RKO (cell line): ENCODE results near the gene POU2F1.
"Not testable (repeated sequence)": the region's sequence is repeated elsewhere in the genome, so short reads cannot be mapped to it uniquely, and the experiment has no call there.

Experiments used
- DNase-seq: peaks from one replicate; pipeline ENCODE4 v3.0.0-alpha.2; 2016; ENCODE audit warnings: low spot score

POU2F1 gene

DNA sequence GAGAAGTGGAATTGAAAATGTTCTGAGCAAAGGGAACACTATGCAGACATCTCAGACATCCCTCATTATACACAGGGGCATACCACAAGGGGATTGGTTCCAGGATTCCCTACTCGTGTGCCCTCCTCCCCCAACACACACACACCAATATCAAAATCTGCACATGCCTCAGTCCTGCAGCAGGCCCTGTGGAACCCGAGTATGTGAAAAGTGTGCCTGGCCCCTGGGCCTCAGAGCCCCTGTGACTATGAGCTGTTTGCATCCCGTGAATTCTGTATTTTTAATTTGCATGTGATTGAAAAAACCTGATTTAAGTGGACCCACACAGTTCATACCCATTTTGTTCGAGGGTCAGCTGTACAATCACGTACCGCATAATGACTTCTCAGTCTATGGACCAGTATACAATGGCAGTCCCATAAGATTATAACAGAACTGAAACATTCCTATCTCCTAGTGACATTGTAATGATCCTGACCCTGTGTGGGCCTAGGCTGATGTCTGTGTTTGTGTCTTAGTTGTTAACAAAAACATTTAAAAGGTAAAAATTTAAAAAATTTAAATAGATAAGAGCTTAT lies 11.3 kb downstream of the POU2F1 start:
- DNase-seq = no peak

DNA sequence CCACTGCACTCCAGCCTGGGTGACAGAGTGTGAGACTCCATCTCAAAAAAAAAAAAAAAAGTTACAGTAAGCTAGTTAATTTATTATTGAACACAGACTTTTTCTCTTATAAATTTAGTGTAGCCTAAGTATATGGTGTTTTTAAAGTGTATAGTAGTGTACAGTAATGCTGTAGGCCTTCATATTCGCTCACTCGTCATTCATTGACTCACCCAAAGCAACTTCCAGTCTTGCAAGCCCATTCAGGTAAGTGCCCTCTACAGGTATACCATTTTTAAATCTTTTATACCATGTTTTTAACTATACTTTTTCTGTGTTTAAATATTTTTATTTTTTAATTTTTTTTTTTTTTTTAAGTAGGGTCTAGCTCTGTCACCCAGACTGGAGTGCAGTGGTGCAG lies 12.1 kb downstream of the POU2F1 start:
- DNase-seq = no peak

DNA sequence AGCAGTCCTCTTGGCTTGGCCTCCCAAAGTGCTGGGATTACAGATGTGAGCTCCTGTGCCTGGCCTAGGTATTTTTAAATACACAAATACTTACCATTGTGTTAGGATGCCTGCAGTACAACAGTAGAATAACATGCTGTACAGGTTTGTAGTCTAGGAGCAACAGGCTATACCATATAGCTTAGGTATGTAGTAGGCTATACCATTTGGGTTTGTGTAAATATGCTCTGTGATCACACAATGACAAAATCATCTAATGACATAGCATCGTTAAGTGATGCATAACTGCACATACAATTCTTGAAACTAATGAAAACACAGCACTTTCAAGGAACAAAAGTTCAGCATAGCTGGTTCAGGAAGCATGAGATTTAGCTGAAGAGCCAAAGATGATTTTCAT lies 12.7 kb downstream of the POU2F1 start:
- no peak for DNase-seq

DNA sequence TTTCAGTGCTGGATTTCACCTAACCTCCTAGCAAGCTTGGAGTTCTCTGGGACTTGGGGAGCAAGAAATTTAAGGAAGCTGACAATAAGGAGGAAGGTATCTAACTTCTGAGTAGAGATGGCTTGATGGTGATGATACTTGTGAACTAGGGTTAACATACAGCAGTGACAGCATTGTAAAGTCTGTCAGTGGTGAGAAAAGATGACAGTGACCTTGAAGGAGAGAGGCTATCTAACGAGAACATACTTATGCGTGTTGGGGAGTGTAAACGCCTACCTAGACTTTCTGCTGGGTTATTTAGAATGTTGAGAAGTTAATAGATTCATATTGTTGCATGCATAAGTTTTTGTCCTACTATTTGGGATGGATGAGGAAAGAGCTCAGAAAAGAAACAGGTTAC lies 16.3 kb downstream of the POU2F1 start:
- DNase-seq = no peak

DNA sequence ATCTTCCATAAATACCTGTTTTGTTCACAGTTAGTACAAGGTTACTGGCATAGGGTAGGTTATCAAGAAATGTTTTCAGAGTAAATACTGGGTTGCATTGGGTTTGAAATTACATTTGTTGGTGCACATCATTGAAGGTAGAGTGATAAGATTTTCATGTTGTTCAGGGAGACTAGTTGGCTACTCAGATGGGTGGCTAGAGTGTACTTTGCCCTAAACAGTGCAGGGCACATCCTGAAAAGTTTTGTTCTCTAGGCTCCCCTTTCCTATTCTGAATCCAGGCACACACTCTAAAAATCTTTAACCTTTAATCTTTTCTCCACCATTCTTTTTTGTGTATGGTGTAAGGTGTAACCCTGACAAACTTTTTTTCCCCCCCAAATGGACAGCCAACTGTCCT lies 18.0 kb downstream of the POU2F1 start:
- no peak for DNase-seq

DNA sequence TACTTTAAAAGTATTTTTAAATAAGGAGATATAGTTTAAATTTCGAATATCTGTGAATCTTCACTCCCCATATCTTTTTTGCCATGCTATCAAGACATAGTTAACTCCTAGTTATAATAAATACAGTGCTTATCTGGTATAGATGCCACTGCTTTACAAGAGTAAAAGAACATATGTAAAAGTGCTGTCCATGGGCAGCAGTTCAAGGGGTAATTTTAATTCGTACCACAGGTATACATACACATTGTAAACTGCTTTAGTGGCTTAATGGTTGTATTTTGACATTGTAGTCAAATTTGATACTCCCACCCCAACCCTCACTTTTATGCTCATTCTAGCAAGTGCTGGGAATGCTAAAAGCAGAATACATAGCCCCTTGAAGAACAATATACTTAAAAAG lies 18.6 kb downstream of the POU2F1 start:
- no peak for DNase-seq

DNA sequence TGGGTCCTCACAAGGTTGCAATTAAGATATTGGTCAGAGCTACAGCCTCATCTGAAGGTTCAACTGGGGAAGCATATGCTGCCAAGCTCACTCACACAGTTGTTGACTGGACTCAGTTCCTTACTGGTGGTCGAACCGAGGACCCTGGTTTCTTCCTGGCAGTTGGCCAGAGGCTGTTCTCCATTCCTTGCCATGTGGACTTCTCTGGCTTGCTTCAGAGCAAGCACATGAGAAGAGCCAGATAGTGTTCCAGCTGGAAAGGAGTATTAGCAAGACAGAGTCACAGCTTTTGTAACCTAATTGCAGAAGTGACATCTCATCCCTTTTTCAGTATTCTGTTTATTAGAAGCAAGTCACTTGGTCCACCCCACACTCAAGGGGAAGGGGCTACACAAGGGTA lies 23.6 kb downstream of the POU2F1 start:
- DNase-seq = no peak

DNA sequence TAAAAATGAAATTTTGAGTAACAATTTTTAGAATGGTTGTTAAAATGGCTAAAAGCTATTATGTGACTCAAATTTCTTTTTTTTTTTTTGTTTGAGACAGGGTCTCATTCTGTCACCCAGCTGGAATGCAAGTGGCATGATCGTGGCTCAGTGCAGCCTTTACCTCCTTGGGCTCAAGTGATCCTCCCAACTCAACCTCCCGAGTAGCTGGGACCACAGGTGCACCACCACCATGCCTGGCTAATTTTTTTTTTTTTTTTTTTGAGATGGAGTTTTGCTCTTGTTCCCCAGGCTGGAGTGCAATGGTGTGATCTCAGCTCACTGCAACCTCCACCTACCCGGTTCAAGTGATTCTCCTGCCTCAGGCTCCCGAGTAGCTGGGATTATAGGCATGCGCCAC lies 24.5 kb downstream of the POU2F1 start:
- not testable (repeated sequence) for DNase-seq

DNA sequence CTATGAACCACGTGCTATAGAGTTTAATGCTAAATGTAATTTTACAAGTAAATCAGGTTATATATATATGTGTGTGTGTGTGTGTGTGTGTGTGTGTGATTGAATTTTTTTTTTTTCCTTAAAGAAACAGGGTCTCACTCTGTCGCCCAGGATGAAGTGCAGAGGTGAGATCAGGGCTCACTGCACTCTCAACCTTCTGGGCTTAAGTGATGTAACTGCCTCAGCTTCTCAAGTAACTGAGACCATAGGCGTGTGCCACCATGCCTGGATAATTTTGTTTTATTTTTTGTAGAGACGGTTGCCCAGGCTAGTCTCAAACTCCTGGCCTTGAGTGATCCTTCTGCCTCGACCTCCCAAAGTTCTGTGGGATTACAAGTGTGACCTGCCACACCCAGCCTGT lies 26.3 kb downstream of the POU2F1 start:
- no peak for DNase-seq

DNA sequence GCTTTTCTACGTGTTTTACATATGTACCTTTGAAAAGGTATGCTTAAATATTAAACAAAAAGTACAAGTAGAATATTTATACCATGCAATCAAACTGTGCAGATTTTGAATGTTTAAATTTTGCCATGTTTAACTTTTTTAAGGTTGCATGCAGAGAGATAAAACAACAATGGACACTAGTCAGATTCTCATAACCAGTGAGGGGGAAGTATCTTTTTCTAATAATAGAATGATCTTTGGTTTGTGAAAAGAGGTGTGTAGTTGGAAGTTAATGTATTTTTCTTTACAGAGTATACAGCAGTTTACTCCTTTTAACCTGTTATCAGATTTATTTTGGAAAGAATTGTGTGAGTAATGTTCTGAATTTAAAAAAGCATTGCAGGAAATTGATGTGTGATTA lies 27.1 kb downstream of the POU2F1 start:
- DNase-seq = no peak

DNA sequence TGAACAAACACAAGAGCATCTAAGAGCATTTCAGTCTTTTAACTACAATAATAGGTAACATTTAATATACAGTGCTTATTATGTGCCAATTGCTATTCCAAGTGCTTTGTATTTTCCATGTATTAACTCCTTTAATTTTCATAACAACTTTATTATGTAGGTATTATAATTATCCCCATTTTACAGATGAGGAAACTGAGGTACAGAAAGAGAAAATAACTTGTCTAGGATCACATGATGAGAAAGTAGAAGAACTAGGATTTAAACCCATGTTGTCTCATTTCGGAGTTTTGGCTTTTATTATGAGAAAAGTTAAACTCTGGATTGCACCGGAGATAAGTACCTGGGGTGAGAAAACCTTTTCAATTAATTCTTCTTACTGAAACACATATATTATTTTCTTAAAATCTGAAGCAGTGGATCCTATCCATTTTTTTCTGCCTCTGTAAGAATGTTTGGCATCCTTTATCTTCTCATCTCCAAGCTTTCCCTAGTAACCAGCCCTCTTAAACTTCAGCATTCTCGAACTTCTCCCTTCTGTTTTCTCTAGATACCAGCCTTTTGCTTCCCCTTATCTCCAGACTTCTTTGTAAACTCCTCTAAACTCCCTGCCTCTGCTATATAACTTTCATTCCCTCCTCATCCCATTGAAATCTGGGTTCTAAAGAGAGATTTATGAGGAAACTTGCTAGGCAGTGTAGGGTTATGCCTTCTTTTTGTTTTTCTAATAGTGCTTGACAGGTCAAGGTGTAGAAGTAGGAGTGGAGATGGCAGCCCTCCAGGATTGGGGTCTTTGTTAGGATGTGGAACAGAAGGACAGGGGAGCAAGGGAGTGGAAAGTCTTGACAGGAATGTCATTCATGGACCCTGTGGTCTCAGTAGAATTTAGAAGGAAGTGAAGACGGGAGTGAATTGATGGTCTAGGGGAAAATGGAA lies 28.3 kb downstream of the POU2F1 start:
- no peak for DNase-seq

DNA sequence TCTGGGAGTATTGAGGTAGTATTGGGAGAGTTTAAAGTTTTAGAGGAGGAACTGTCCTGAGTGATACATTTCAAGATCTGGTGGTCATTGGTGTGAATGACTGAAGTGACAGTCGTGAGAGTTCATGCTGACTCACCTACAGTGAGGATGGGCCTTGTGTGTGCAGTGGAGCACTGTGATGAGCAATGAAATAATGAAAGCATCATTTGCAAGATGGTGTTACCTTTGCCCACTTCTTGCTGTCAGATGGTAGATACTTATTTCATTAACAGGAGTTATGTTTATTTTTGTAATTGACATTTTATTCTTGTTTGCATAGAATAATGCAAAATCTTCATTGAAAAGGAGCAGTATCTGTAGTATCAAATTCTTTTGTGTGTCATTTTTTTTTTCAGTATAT lies 29.0 kb downstream of the POU2F1 start:
- peak; percentile 29 for DNase-seq

DNA sequence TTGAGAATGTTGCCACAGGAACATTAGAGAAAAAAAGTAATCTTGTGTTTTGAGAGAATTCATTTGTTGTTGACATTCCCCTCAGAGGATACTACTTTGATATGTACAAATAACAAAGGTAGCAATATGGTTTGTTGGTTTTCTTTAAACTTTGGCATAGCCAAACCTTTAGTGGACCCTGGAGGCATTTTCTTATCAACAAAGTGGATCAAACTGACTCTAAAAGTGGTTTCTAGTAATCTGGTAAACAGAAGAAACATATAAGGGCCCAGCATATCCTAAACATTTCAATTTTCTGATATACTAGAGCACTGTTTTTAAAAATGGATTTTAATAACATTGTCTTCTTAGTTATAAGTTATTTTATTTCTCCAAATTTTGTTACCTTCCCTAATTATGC lies 29.8 kb downstream of the POU2F1 start:
- no peak for DNase-seq

DNA sequence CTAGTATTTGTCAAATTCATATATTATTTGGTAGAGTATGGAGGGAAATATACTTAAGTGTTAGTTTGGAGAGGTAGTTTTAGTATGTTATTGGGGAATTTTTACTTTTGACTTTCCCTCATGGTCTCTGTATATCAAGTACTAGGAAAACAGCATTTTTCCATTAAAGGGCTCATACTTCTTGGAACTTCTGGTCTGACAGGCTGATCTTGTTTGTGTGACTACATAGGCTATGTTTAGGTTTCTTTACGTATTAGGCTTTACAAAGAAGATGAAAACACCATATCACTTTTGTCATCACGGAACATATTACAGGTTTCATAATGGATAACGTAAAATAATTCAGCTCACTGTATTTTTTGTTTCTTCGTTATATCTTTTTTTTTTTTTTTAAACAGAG lies 30.8 kb downstream of the POU2F1 start:
- no peak for DNase-seq

DNA sequence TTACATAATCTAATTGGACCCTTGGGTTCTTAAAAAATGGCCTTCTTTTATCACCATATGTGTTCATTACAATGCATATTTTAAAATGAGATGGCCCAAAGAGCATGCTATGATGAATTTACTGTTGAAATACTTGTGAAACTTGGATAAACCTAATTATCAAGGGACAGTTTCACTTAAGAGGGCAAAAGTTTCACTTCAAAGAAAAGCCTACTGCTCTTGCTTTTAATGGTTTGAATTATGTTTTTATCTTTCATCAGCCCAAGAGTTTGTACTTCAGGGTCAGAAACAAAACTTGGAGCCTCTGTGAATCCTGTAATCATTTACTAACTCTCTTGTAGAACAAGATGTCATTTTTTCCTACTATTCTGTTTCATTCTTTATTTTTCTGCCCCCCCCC lies 32.3 kb downstream of the POU2F1 start:
- DNase-seq = no peak

DNA sequence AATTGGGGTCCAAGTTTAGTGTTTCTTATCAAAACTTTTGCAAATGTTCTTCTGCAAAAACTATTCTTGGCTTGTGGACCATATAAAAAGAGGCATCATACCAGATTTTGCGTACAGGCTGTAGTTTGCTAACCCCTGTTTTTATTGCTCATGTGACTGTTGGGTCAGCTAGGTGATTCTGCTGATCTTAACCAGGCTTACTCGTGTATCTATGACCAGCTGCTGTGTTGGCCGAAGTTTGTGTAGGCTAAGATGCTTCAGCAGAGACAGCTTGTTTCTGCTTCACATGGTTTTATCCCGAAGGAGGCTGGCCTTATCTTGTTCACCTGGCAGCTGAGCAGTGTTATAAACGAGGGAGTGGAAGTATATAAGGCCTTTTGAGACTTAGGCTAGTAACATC lies 38.2 kb downstream of the POU2F1 start:
- DNase-seq = no peak

DNA sequence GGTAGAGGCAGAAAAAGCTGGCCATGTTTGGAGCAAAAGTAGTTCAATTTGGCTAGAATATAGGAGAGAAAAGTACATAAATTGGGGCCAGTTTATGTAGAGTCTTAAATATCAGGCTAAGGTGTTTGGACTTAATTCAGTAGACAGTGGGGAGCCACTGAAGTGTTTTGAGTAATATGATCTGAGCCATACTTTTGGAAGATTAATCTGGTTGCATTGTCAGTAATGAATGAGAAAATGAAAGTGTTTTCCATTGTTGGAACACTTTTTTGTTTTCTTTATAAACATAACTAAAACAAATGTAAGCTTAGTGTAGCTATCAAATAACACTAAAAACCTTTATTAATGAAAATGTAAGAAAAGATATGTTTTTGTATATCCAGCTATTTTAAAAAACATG lies 42.1 kb downstream of the POU2F1 start:
- DNase-seq = no peak

DNA sequence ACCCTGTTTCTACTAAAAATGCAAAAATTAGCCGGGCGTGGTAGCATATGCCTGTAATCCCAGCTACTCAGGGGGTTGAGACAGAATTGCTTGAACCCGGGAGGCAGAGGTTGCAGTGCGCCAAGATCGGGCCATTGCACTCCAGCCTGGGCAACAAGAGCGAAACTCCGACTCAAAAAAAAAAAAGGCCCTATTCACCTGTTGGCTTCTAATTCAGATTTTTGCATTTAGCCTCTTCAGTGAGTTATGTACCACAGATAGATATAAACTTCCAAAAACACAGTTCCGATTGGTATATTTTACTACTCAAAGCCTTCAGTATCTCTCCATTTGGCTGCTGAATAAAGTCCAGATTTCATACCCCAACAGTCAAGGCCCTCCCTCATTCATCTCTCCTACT lies 42.7 kb downstream of the POU2F1 start:
- no peak for DNase-seq

DNA sequence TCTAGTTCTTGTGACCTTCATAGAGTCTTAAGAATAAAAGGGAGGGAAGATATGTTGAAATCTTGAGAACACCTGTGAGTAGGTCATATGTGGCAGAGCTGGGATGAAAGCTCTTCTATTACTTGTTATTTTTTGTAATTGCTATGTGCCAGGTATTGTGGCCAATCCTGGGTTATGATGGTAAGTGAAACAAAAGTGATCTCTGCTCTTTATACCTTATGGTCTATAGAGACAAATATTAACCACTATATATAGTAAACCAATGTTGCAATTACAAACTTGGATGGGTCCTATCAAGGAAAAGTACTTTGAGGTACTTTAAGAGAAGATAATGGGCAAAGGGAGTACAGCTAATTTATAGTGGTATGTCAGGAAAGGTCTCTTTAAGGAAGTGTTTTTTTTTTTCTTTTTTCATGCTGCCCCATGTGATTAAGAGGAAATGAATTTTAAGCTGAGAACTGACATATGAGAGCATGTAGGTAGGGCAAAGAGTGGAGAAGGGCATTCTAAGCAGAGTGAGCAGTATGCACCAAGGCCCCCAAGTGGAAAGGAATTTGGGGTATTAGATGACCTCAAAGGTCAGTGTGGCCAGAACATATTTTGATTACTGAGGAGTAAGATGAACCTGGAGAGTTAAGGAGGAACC lies 43.3 kb downstream of the POU2F1 start:
- DNase-seq = no peak

DNA sequence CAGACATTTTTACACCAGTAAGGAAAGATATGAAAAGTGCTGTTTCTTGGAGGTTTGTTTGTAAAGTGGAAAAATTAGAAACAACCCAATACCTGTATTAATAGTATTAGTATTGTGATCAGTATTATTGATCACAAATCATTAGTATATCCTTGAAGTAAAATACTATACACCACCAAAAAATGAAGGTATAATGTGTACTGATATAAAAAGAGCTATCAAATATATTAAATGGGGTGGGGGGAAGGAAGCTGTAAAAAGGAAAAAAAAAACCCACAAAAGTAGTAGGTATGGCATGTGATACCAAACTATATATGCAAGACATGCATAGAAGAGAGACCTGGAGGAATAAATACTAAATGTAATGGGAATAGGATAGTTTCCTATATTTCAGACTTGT lies 46.3 kb downstream of the POU2F1 start:
- no peak for DNase-seq

DNA sequence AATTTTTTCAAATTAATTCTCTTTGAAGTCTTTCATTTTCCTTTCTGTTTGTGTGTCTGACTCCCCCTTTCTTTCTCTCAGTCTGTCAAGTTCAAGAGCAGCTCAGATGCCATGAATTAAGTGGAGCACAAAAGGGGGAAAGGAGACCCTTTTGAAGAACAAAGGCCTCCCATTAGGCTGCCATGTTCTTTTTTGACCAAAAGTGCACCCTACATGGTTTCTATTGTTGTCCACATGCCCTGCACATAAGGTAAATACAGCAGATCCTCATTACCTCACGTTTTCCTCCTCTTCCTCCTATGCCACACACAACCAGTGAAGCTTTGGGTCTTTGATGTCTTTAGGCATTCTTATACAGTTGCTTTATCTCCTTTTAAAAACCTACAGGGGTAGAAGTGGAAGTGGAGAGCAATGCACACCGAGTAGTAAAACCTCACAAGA lies 47.7 kb downstream of the POU2F1 start:
- DNase-seq = no peak

DNA sequence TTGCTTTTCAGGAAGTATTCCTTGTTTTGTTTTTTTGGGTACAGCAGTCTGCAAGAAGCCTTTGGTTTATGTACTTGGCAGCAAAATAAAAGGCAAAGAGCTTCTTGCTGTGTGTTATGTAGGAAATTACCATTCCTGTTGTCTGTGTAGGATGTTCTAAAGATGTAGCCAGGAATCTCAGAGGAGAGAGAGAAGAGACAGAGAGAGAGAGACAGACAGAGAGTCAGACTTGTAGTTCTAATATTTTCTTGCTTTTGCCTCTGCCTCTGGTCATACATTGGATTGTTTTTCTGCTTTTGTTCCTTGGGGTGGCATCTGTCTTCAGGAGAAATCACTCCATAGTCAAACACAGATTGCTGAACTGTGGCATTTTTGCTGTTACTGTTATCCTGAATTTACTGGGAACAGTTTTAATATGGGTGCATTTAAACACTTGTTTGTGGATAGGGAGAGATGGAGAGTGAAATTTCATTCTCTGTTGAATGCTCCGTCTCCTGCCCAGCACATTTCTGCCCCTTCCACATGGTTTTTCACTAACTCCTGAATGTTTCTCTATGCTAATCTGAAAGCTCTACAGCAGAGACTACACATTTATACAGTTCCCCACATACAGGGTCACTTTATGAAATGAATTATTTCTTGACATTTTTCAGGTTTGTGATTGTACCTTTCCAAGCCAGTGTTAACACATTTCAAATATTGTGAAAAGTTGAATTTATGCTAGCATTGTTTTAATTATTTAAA lies 49.8 kb downstream of the POU2F1 start:
- DNase-seq = no peak
